ENCODE measurements around the gene IL22RA1. TPM values are rescaled to one million over a fixed set of nuclear protein-coding genes. Genes with fewer than 3 reads are reported as not detected.

The IL22RA1 gene
- total RNA-seq, 1 experiment from 2014 or later: 0.13 TPM

- Mint-ChIP-seq H3K27me3 (ENCODE audit: low read depth) (no peaks in the 10 kb centered on the region; the same call in 1 of the 2 replicates), H3K27ac (no peak overlapping the region), H3K36me3 (ENCODE audit: insufficient read depth in 1 of 3, low read depth in 3 of 3) (no peaks in the 10 kb centered on the region), H3K4me1 (peaks cover 0 to 4% of the 10 kb centered on the region in 2 experiments; a peak in 1 of 4 replicates), H3K9me3 (no peaks in the 10 kb centered on the region; a peak in 1 of 5 replicates), H3K4me3 (no peak overlapping the region)
- Histone ChIP-seq H2AFZ (ENCODE audit: low read length) (no peak overlapping the region), H3K14ac (ENCODE audit: insufficient read depth, low read length) (no peak overlapping the region), H3K79me1 (ENCODE audit: insufficient read depth, low read depth, low read length, poor library complexity, severe bottlenecking) (no peaks in the 10 kb centered on the region), H4K8ac (replicated peaks; ENCODE audit: insufficient read length, low read depth, low read length) (no peak overlapping the region), H2BK5ac (ENCODE audit: insufficient read length, low read length) (no peak overlapping the region), H3K4me1 (ENCODE audit: insufficient read depth, low read length) (no peaks in the 10 kb centered on the region), H2BK15ac (ENCODE audit: low read depth, low read length) (no peak overlapping the region), H3K4ac (ENCODE audit: low read depth, low read length) (no peak overlapping the region), H3K79me2 (ENCODE audit: insufficient read depth, low read length) (no peaks in the 10 kb centered on the region), H3T11ph (ENCODE audit: low read length) (no peak overlapping the region), H3K27me3 (ENCODE audit: insufficient read depth, low read length) (no peaks in the 10 kb centered on the region), H2AK5ac (ENCODE audit: insufficient read length, low read length) (no peak overlapping the region), H3K9ac (ENCODE audit: extremely low read depth, insufficient read length, low read length) (no peak overlapping the region), H3K4me2 (ENCODE audit: insufficient read depth, insufficient read length, low read length) (no peak overlapping the region), H3K9me3 (ENCODE audit: control insufficient read depth, low read depth, low read length) (no peaks in the 10 kb centered on the region), H4K91ac (ENCODE audit: insufficient read length, low read depth, low read length) (no peak overlapping the region), H2BK12ac (ENCODE audit: insufficient read length, low read depth, low read length) (no peak overlapping the region), H3K56ac (ENCODE audit: insufficient read length, low read depth, low read length) (no peak overlapping the region), H3K23me2 (ENCODE audit: insufficient read length, low read depth, low read length, poor library complexity, severe bottlenecking) (no peaks in the 10 kb centered on the region), H4K5ac (ENCODE audit: insufficient read length, low read depth, low read length) (no peak overlapping the region), H2BK120ac (ENCODE audit: low read depth, low read length, poor library complexity, severe bottlenecking) (no peak overlapping the region), H3K23ac (ENCODE audit: insufficient read length, low read depth, low read length) (no peak overlapping the region), H2BK20ac (ENCODE audit: low read depth, low read length, poor library complexity, severe bottlenecking) (no peak overlapping the region), H3K27ac (ENCODE audit: insufficient read length, low read depth, low read length) (no peak overlapping the region), H4K20me1 (ENCODE audit: control insufficient read depth, insufficient read depth, insufficient read length) (no peaks in the 10 kb centered on the region), H3K18ac (ENCODE audit: insufficient read length, low read depth, low read length) (no peak overlapping the region)
- DNase-seq: no peak
- TF ChIP-seq, protein P1, sequence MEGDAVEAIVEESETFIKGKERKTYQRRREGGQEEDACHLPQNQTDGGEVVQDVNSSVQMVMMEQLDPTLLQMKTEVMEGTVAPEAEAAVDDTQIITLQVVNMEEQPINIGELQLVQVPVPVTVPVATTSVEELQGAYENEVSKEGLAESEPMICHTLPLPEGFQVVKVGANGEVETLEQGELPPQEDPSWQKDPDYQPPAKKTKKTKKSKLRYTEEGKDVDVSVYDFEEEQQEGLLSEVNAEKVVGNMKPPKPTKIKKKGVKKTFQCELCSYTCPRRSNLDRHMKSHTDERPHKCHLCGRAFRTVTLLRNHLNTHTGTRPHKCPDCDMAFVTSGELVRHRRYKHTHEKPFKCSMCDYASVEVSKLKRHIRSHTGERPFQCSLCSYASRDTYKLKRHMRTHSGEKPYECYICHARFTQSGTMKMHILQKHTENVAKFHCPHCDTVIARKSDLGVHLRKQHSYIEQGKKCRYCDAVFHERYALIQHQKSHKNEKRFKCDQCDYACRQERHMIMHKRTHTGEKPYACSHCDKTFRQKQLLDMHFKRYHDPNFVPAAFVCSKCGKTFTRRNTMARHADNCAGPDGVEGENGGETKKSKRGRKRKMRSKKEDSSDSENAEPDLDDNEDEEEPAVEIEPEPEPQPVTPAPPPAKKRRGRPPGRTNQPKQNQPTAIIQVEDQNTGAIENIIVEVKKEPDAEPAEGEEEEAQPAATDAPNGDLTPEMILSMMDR (conservative IDR thresholded peaks at IDR 0.05): no peak
These were observed 57.9 kb downstream of the IL22RA1 start for GRCh38 chr1:24085007-24085406.

All from H9 (cell line).